Mesothelial cell of epicardium (in vitro differentiated cells): ENCODE data around the gene PTMA. TPM values are rescaled to one million over a fixed set of nuclear protein-coding genes. Genes with fewer than 3 reads are reported as not detected.

Experiments used
- DNase-seq, 2 experiments: peaks; one replicate each; pipeline ENCODE4 v3.0.0; 2021; ENCODE audit warnings: low spot score in 2 of 2; ENCODE audit not compliant: unreplicated experiment in 2 of 2
- H3K27ac Mint-ChIP-seq: 2 replicates; pipeline ENCODE4 v1.8.0; 2021; ENCODE audit warnings: mixed read lengths
- H3K27me3 Mint-ChIP-seq: 2 replicates; pipeline ENCODE4 v1.8.0; 2021; ENCODE audit warnings: low read depth, mixed read lengths
- H3K36me3 Mint-ChIP-seq: 2 replicates; pipeline ENCODE4 v1.8.0; 2021; ENCODE audit warnings: mixed read lengths
- H3K4me1 Mint-ChIP-seq: 2 replicates; pipeline ENCODE4 v1.8.0; 2021; ENCODE audit warnings: mixed read lengths
- H3K4me3 Mint-ChIP-seq: 2 replicates; pipeline ENCODE4 v1.8.0; 2021; ENCODE audit warnings: mild to moderate bottlenecking, moderate library complexity, mixed read lengths
- H3K9me3 Mint-ChIP-seq: 2 replicates; pipeline ENCODE4 v1.8.0; 2021; ENCODE audit warnings: mixed read lengths
- total RNA-seq: library from RNA; stranded (reverse); gene quantifications from 3 replicates; pipeline ENCODE4 v1.2.1, GENCODE V29; 2021
- TF ChIP-seq, protein P1 (sequence below): fragments of 200-600 bp; sonication (generic); IDR thresholded peaks from one replicate; pipeline ENCODE4 v1.5.0; 2021; ENCODE audit warnings: antibody characterized with exemption; ENCODE audit not compliant: unreplicated experiment

The PTMA gene
- total RNA-seq, 1 donor from 2014 or later = 1,149 TPM

DNA sequence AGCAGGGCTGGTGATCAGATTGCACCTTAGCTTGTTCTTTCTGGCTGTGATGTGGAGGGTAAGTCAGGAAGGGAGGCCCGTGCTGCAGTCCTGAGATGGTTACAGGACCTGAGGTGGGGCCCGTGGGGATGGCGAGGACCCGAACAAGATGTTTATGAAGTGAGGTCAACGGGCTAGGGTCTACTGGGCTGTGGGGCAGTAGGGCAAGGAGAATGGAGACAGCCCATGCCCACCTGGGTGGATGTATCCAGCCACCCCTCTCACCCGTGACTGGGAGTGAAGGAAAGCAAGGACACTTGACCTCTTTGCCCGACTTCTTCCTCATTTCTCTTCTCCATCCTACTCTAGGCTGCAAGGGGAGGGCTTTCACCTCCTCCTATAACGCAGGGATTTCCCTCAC, 18.0 kb downstream of the PTMA start:
- peaks cover 5% of the 10 kb centered on the region for H3K36me3 Mint-ChIP-seq
- no peaks in the 10 kb centered on the region for H3K9me3 Mint-ChIP-seq
- no peak overlapping the region for H3K27ac Mint-ChIP-seq
- no peak for DNase-seq
- H3K4me1 Mint-ChIP-seq = peaks cover 5% of the 10 kb centered on the region
- TF ChIP-seq, protein P1, sequence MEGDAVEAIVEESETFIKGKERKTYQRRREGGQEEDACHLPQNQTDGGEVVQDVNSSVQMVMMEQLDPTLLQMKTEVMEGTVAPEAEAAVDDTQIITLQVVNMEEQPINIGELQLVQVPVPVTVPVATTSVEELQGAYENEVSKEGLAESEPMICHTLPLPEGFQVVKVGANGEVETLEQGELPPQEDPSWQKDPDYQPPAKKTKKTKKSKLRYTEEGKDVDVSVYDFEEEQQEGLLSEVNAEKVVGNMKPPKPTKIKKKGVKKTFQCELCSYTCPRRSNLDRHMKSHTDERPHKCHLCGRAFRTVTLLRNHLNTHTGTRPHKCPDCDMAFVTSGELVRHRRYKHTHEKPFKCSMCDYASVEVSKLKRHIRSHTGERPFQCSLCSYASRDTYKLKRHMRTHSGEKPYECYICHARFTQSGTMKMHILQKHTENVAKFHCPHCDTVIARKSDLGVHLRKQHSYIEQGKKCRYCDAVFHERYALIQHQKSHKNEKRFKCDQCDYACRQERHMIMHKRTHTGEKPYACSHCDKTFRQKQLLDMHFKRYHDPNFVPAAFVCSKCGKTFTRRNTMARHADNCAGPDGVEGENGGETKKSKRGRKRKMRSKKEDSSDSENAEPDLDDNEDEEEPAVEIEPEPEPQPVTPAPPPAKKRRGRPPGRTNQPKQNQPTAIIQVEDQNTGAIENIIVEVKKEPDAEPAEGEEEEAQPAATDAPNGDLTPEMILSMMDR = no peak
- H3K27me3 Mint-ChIP-seq = no peaks in the 10 kb centered on the region
- H3K4me3 Mint-ChIP-seq = no peak overlapping the region

DNA sequence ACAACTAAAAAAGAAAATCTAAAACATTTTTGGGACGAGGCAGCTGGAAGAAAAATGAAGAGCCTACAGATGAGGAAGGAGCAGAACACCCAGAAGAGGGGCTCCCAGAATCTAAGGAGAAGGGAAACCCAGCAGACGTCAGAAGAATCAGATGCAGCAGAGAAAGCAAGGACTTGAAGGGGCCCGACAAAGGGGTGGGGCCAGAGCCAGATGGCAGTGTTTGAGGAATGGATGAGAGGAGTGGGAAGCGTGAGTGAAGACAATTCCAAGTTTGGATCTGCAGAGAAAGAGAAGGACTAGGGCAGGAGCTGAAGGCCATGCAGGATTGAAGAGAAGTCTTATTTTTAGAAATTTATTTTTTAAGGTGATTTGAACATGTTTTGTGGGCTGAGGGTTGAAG, 19.3 kb downstream of the PTMA start:
- H3K27me3 Mint-ChIP-seq = no peaks in the 10 kb centered on the region

DNA sequence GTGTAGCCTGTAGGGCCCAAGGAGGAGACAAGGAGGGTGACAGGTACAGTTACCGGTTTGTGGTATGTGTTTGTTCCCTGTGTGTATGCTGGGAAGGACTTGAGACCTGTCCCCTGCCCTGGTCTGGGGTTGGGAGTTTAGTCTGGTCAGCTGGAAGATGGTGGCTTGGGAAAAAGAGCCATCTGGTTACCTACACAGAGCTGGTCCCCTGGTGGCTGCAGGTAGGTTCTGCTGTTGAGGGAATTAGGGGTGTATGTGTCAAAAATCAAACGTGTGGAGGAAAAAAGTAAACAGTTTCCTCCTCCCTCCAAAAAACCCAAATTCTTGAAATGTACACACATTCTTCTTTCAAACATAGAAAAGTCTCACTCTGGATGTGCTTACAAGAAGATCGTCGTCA, 24.3 kb downstream of the PTMA start:
- H3K4me3 Mint-ChIP-seq = no peak overlapping the region
- TF ChIP-seq, protein P1 = peak; percentile 14
- H3K27me3 Mint-ChIP-seq = no peaks in the 10 kb centered on the region
- no peak overlapping the region for H3K27ac Mint-ChIP-seq
- H3K36me3 Mint-ChIP-seq = peaks cover 13% of the 10 kb centered on the region
- H3K9me3 Mint-ChIP-seq = no peaks in the 10 kb centered on the region
- no peak for DNase-seq
- H3K4me1 Mint-ChIP-seq = peaks cover 2% of the 10 kb centered on the region

More for the DNA sequence above, 19.3 kb downstream of the PTMA start:
- TF ChIP-seq, protein P1 = no peak
- H3K4me3 Mint-ChIP-seq = no peak overlapping the region
- H3K36me3 Mint-ChIP-seq = peaks cover 8% of the 10 kb centered on the region
- no peaks in the 10 kb centered on the region for H3K9me3 Mint-ChIP-seq
- no peak for DNase-seq
- H3K27ac Mint-ChIP-seq = no peak overlapping the region
- peaks cover 5% of the 10 kb centered on the region for H3K4me1 Mint-ChIP-seq

DNA sequence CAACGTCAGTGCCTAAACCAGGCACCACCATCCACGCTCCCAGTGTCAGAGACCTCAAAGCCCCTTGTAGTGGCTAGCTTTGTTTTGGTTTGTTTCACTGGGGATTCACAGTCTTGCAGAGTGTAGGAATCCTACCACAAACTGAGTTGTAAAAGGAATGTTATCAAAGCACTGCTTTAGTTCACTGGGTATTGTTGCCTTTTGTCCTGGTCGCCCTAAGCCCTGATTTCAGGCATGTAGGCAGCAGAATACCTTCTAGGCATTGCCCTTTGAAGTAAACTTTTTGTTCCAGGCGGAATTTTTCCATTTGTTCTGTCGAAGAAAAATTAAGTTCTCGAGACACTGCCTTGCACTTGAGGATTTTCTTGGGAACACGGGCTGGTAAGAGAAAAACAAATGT, 29.4 kb downstream of the PTMA start:
- Mint-ChIP-seq H3K4me1 (no peaks in the 10 kb centered on the region), H3K36me3 (peaks cover 11% of the 10 kb centered on the region), H3K27ac (no peak overlapping the region), H3K9me3 (no peaks in the 10 kb centered on the region), H3K27me3 (no peaks in the 10 kb centered on the region), H3K4me3 (no peak overlapping the region)
- TF ChIP-seq, protein P1 = no peak
- DNase-seq = no peak

DNA sequence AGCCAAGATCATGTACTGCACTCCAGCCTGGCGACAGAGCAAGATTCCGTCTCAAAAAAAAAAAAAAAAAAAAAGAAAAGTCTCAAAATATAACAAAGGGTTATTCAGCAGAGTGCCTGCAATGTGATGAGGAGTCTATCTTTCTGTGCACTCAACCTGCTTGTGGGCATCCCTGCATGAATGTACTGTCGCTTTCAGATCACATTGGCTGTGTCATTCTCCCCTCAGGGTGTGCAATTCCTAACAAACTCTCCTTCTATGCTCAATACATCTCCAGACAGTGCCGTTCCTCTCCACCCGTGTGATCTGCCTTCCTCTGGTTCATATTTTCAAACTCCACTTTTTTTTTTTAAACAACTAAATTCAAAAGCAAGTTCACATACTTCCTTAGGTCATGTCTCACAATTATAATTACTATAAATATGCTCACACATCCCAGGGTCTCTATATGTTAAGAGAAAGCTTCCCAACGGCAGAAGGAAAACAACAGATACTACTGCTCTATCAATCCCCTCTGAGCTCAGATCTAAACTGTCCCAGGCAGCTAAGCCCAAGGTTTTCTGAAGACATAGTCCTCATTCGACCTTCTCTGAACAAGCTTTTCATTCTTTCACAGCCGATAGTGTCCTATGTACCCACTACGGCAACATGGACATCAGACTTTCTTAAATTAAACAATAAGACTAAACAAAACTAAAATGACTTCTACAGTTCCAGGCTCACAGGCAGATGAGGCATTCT, 35.2 kb downstream of the PTMA start:
- peaks cover 4% of the 10 kb centered on the region for H3K36me3 Mint-ChIP-seq
- DNase-seq = no peak
- H3K4me1 Mint-ChIP-seq = no peaks in the 10 kb centered on the region
- H3K9me3 Mint-ChIP-seq = no peaks in the 10 kb centered on the region
- H3K27ac Mint-ChIP-seq = no peak overlapping the region
- no peaks in the 10 kb centered on the region for H3K27me3 Mint-ChIP-seq
- H3K4me3 Mint-ChIP-seq = no peak overlapping the region
- TF ChIP-seq, protein P1 = no peak
